GM12874 (cell line): Measurements from ENCODE around the gene GANAB.

Experiments
- CTCF ChIP-seq: IDR thresholded peaks from 2 replicates; pipeline ENCODE4 v1.5.1; 2011; ENCODE audit warnings: low read depth, mild to moderate bottlenecking, control low read depth, low read length, moderate library complexity; ENCODE audit not compliant: insufficient read depth

GANAB gene

GRCh38 chr11:62592146-62592815 lies 54.1 kb downstream of the GANAB start:
- no peak for TF ChIP-seq CTCF

DNA sequence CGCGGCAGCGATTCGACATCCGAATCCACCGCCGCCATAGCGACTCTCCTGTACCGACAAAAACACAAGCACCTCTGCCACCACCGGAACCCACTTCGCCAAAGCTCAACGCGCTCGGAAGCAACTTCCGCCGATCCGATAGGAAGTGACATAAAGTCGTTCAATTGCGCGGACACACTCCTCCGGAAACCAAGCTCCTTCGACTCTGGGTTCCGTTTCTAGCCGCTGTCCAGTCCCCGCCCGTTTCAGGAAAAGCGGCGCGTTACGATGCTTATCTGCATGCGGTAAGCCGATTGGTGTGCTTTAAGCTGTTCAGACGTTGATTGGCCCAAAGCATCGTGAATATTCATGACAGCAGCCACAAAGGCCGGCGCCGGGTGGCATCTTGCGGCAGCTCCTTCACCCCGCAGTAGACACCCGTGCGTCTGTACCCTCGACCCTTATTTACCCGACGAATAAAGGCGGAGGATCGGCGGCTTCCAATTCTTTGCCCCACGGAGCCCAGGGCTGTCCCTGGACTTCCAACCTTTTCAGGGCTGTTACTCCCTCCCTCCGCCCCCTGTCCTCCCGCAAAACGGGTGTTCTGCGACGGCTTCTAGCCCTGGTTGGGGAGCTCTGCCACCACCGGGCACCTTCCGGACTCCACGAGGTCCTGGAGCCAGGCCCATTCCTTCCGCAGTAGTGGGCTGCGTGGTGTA lies 54.8 kb downstream of the GANAB start, which contains the start of gene TUT1:
Gene TUT1, minus strand, starts transcription at position 76 of the 698 bp plus-strand sequence. Its CDS starts 38 bp downstream, at position 38.
- TF ChIP-seq CTCF = no peak

GRCh38 chr11:62588966-62589637 lies 57.3 kb downstream of the GANAB start:
- TF ChIP-seq CTCF = peak; percentile 22; the same call in 1 of the 2 replicates

- no peak for TF ChIP-seq CTCF
These were observed 65.3 kb downstream of the GANAB start for GRCh38 chr11:62580959-62581715.

DNA sequence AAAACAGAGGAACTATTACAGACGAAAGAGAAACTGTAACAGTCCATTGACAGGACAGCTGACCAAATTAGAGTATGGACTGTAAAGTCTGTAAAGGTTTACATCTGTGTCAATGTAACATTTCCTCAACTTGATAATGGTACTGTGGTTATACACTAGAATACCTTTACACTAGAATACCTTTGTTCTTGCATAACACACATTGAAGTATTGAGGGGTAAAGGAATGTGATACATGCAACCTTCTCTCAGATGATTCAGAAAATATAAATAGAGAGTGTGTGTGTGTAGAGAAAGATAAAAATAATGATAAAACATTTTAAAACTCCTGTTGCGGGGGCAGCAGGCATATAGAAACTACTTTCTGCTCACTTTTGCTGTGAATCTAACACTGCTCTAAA lies 67.2 kb downstream of the GANAB start:
- no peak for TF ChIP-seq CTCF

GRCh38 chr11:62578541-62578940 lies 67.9 kb downstream of the GANAB start:
- no peak for TF ChIP-seq CTCF
